SK-MEL-5 (cell line): Measurements from ENCODE around the gene TOR1A. TPM values are rescaled to one million over a fixed set of nuclear protein-coding genes. Genes with fewer than 3 reads are reported as not detected.

Experiments
- DNase-seq: peaks from one replicate; pipeline ENCODE4 v3.0.0-alpha.2; 2016; ENCODE audit warnings: low read depth, low spot score
- in situ Hi-C: cut with HindIII; loops from 2 replicates; pipeline ENCODE4 v1.10.0; 2016; ENCODE audit warnings: low sequenced_read_pairs, high pct_unique_total_duplicates, low pct_unique_long_range_greater_than_20kb
- polyA plus RNA-seq, 2 experiments: library from polyadenylated mRNA; depleted of rRNA; stranded (reverse); fragments of >200 nt; gene quantifications; 2 replicates each; pipeline ENCODE4 v1.2.3, GENCODE V29; 2015
- total RNA-seq: library from RNA; depleted of rRNA; stranded (reverse); fragments of >200 nt; shearing (Covaris generic); gene quantifications from 2 replicates; pipeline ENCODE4 v1.2.3, GENCODE V29; 2014; rRNA removed

TOR1A gene, protein sequence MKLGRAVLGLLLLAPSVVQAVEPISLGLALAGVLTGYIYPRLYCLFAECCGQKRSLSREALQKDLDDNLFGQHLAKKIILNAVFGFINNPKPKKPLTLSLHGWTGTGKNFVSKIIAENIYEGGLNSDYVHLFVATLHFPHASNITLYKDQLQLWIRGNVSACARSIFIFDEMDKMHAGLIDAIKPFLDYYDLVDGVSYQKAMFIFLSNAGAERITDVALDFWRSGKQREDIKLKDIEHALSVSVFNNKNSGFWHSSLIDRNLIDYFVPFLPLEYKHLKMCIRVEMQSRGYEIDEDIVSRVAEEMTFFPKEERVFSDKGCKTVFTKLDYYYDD
- total RNA-seq, result 23.7 and 24.7 TPM in 2 replicates
- polyA plus RNA-seq (2015; cell fraction: cytosol; rRNA removed), result 58.2 and 58.7 TPM in 2 replicates
- 22.3 and 25.5 TPM in 2 replicates for polyA plus RNA-seq (2015; cell fraction: nucleus; rRNA removed)

DNA sequence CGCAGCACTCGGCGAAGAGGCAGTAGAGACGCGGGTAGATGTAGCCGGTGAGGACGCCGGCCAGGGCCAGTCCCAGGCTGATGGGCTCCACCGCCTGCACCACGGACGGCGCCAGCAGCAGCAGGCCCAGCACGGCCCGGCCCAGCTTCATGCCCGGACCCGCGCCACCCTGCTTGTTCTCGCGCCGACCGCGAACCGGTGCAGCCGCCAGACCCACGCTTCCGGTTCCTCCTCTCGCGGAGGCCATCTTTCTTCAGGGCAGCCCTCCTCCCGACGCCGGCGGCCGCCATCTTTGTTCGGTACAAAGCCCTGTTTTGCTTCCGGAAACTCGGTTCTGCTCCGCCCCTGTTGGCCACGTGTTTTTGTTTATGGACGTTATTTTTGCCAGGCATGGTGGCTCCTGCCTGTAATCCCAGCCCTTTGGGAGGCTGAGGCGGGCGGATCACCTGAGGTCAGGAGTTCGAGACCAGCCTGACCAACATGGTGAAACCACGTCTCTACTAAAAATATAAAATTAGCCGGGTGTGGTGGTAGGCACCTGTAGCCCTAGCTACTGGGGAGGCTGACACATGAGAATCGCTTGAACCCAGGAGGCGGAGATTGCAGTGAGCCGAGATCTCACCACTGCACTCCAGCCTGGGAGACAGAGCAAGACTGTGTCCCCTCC is at the start of gene TOR1A:
Gene TOR1A, minus strand, starts transcription at position 202 of the 667 bp plus-strand sequence. Its CDS starts 51 bp downstream, at position 151.
- DNase-seq, result peak; percentile 96
- in situ Hi-C loops, result no loop called here

DNA sequence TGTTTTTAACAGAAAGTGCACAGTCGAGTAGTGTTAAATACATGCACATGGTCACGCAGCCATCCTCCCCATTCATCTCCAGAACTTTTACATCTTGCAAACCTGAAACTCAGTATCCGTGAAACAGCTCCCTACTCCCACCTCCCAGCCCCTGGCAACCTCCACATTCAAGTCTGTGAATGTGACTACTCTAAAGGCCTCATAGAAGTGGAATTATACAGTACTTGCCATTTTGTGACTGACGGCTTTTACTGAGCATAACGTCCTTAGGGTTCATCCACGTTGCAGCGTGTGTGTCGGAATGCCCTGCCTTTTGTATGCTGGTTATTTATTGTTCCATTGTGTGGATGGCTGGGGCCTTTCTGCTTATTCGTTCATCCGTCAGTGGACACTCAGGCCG is 47.1 kb upstream of the TOR1A start:
- in situ Hi-C loops, result no loop called here
- no peak for DNase-seq

DNA sequence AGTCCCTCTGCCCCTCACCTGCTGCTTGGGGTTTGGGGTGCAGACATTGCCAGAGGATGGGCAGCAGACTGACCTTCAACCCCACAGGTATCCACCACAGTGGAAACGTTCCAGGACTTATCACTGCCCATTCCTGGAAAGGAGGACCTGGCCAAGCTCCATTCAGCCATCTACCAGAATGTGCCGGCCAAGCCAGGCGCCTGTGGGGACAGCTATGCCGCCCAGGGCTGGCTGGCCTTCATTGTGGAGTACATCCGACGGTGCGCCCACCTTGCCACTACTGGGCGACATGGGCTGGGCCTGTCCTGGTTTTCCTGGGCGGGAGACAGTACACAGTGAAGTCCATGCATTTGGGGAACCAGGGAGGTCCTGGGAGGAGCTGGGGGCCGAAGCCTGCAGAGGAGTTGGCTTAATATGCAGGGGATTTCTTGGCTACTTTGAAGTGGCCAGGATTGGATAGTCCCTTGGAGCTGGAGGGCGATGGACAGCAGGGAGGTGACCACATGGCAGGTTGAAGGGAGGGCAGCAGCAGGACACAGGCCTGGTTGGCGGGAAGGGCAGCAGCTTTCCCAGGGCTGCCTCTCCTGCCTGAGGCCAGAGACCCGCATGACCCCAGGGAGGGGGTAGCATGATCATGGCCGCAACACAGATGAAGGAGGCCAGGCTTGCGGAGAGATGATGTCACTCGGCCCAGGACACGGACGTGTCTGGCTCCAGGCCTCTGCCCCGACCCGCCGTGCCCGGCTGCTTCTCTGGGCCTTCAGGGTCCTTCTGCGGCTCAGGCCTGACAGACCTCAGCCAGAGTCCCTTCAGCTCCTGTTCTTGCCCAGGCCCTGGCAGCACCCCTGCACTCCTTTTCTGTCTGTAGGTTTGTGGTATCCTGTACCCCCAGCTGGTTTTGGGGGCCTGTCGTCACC is 45.9 kb upstream of the TOR1A start:
- in situ Hi-C loops, result no loop called here
- no peak for DNase-seq

DNA sequence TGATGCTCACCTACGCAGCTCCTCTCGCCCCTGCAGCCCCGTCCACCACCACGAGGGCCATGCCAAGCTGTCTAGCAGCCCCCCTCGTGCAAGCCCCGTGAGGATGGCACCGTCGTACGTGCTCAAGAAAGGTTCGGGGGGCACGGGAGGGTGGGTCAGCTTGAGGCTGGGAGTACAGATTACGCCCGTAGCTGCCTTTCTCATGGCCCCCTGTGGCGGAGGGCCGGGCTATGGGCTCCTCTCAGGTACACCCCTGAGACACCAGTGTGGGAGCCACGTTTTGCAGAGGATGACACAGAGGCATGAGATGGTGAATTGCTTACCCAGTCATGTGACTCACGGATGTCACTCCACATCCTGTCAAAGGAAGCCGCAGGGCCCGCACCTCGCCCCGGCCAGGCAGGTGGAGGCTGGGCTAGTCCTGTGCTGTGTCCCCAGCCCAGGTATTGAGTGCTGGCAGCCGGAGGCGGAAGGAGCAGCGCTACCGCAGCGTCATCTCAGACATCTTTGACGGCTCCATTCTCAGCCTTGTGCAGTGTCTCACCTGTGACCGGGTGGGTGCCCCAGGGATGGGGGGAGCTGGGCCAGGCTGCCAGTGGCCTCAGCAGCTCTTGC is 45.0 kb upstream of the TOR1A start:
- DNase-seq, result no peak
- in situ Hi-C loops, result no loop called here

DNA sequence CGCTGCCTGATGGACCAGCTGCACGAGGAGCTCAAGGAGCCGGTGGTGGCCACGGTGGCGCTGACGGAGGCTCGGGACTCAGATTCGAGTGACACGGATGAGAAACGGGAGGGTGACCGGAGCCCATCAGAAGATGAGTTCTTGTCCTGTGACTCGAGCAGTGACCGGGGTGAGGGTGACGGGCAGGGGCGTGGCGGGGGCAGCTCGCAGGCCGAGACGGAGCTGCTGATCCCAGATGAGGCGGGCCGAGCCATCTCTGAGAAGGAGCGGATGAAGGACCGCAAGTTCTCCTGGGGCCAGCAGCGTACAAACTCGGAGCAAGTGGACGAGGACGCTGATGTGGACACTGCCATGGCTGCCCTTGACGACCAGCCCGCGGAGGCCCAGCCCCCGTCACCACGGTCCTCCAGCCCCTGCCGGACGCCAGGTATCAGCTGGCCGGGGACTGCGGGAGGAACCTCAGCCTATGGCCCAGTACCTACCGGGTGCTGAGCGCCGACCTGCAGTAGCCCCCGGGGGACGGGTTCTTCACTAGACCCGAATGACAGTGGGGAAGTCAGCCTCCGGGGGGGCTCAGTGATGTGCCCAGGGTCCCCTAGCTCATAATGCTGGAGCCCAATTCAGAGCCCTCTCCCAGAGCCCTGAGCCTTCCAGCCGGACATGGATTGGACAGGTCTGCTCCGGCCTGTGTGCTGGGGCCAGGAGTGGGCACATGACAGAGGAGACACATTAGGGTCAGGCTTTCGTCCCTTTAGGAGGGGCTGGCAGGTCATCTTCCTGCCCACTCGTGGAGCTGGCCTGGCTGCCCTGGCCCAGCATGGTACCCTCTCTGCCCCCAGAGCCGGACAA is 44.3 kb upstream of the TOR1A start:
- no peak for DNase-seq
- in situ Hi-C loops, result no loop called here

DNA sequence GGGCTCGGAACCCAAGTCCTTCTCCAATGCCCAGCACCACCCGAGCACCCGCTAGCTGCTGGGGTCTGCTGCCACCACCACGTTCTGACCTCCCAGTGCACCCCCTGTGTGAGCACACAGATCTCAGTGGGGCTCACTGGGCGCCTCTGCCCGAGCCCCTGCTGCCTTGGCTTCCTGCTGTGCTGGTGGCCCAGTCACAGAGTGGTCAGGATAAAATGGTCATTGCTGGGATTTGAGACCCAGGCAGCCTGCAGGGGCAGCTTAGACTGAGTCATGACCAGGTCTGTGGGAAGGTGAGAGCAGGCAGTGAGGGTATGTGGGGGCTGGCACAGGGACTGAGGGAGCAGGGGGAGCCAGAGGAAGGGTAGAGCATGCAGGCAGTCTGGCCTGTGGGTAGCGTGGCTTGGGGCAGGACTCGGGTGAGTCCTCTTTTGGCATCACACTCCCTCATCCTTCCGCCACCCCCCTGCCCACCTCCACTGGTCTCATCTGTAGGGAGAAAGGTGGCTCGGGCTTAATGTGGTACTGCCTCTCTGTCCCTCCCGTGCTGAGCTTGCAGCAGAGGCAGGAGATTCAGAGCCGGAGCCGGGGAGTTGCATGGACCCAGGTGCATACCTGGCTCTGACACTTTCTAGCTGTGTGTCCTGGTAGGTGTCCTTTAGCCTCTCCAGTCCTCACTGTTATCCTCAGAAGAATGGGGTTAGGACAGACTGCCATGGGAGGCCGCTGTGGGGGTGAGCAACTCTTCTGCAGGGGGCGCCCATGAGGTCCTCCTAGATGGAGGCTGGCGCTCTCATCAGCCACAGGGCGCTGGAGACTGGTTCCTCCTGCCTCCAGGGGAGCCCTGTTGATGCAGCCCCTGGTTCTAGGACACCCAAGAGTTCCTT is 43.4 kb upstream of the TOR1A start:
- in situ Hi-C loops, result no loop called here
- no peak for DNase-seq

DNA sequence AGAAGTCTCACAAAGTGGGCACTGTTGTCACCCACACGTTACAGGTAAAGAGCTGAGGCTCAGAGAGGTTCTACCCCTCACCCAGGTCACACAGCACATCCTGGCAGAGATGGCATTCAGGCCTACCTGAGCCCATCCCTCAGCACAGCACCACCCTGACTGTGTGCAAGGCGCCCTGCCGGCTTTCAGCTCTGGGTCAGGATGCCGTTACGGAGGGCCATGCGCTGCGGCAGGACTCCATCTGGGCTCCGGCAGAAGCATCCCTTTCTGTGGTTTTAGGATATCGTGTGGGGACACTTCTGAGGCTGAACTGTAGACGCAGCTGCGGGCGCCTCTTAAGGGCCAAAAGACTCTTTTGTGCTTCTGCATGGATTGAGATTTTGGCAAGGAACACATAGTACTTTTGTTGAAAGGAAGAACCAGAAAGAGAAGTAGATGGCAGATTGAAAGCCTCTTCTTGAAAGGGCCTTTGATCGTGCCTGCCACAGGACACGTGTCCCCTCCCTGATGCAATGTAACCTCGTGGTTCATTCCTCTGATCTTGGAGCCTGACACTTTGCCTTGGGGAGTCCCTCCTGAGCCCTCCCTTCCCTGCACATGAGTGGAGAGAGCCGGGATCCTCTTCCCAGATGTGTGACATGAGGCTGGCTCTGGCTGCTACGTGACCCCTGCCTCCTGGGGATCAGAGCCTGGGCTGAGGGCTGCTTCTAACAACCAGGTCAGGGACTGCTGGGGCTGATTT is 42.6 kb upstream of the TOR1A start:
- in situ Hi-C loops, result no loop called here

DNA sequence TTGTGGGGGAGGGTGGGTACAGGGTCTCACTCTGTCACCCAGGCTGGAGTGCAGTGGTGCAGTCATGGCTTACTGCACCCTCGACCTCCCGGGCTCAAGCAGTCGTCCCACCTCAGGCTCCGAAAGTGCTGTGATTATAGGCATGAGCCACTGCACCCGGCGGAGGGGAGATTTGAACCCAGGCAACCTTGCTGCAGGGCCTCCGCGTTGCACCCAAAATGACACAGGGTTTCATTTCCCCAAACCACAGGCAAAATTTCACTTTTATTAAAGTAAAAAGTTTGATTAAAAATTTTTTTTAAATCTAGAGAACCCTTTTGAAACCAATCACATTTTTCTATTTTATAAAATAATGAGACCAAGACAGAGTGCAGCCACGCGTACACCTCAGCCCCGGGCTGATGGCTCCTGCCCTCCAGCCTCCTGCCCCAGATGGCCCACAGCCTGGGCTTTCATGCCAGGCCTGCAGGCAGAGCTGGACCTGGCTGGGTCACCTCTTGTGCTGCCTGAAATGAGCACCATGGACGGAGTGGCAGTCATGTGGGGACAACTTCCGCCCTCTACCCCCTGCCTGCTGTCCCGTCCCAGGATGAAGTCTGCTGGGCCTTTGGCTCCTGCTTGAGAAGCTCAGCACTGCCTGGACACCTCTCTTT is 41.9 kb upstream of the TOR1A start:
- no peak for DNase-seq
- in situ Hi-C loops, result no loop called here

More for the DNA sequence above, 42.6 kb upstream of the TOR1A start:
- peak; percentile 94 for DNase-seq

DNA sequence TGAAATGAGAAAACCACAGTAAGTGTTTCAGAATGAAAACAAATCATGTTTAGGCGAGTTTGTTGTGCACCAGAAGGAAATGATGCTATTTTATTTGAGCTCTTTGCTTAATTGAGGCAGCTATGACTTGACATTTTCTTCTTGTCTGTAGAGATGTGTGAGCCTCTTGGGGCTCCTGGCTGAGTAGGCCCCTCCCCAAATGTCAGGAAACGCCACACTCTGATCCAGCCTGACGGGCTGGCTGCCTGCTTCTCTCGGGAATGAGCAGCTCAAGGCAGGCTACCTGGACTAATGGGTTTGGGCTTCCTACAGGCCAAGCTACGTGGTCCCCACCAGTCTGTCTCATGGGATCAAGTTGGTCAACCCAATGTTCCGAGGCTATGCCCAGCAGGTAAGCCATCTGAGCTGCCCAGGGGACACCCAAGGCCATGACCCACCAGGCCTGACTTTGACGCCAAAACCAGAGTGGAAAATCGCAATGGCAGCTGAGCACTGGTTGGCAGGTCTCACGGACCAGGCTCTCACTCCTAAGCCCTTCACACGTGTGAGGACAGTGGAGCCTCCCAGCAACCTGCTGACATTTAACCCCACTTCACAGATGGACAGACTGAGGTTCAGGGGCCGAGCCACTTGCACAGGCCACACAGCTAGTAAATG is 41.2 kb upstream of the TOR1A start:
- no peak for DNase-seq
- in situ Hi-C loops, result no loop called here

DNA sequence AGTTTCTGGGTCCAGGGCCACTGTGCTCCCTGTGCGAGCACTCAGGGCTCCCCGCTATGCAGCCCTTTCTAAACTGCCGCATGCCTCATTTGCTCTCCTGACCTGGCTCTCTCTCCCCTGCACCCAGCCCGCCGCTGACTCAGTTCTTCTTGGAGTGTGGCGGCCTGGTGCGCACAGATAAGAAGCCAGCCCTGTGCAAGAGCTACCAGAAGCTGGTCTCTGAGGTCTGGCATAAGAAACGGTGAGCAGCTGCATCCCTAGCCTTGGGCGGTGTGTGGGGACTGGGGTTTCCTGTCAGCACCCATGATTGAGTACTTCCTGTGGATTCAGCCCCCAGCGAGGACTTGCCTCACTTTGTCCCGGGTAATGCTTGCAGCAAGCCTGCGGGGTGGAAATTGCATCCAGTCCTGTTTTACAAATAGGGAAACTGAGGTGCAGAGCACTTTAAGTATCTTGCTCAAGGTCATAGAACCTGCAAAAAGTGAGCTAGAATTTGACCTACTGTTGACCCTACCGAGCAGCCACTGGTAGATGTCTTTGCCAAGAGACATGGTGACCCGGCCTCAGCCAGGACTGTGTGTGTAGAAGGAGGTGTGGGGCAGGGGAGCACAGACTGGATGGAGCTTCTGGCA is 39.2 kb upstream of the TOR1A start:
- in situ Hi-C loops, result no loop called here
- DNase-seq, result peak; percentile 54

DNA sequence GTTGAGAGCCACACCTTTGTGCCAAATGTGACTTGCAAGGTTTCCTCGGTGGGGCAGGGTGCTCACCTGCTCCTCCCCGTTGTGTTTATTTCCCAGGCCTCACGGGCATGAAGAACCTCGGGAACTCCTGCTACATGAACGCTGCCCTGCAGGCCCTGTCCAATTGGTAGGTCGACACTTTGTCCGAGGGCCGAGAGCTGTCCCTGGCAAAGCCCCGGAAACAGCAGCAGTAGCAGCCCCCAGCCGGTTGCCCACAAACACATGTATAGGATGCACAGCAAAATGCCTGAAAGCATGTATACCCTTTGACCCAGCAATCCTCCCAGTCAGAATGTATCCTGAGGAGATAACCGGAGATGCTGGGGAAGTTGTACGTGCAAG is 37.5 kb upstream of the TOR1A start:
- in situ Hi-C loops, result no loop called here
- DNase-seq, result no peak

DNA sequence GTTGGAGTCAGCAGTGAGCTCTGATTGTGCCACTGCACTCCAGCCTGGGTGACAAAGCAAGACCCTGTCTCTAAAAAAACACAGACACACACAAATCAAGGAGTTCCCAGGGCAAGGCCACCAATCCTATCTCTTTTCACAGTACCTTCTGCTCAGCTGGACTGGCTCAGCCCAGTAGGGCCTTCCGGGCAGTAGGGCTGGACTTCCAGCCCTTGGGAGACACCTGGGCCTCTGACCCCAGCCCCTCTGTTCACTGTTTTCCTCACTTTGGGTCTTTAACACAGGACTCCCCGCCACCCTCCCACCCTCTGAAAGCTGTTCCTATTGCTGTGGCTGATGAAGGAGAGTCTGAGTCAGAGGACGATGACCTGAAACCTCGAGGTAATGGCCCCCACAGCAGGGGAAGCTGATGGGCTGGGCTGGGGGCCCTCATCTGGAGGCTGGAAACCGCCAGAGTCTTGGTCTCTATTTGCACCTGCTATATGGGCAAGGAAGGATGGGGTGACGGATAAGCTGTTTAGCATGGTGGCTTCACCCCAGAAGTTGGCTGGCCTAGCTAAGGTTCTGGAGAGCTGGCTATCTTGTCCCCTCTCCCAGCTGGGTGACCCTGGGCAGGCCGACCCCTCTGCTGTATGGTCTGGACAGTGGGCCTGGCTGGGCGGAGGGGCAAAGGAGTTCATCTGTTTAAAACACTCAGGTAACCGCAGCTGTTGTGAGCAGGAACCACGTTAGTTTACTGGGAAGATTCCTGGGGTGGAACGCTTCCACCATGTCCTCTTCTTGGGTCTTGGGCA is 36.9 kb upstream of the TOR1A start:
- no peak for DNase-seq
- in situ Hi-C loops, result no loop called here

DNA sequence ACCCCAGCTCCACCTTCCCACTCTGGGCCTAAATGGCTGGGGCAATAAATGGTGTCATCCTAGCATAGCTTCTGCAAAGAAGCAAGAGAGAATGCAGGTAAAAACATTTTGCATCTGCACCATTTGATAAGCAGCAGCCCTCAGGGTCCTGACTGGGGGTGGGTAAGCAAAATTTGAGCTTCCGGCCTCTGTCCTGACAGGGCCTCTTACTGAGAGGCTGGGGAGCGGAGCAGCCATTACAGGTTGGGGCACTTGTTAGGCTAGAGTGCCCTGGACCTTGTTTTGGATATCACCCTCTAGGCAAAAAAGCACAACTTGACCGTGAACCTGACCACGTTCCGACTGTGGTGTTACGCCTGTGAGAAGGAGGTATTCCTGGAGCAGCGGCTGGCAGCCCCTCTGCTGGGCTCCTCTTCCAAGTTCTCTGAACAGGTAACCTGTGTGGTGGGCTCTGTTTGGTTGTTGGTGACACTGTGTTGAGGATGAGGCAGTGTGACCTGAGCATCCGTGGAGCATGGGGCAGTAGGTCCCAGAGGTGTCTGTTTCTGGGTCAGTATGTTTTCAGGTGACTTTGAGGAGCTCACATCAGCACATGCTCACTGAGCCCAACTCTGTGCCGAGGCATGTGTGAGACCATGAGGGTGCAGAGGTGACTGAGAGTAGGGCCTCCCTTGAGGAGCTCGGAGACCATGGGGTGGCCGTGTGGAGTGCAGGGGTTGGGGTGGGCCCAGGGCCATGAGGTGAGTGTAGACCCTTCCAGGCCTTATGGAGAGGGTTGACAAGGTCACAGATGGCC is 34.4 kb upstream of the TOR1A start:
- DNase-seq, result no peak
- in situ Hi-C loops, result no loop called here
